Ectodermal cell (in vitro differentiated cells): ENCODE measurements around the gene NOS1AP.

Experiments
- H3K27ac ChIP-seq: 2 replicates; pipeline ENCODE4 v1.7.0; 2013; ENCODE audit warnings: mild to moderate bottlenecking, low read depth, low read length; ENCODE audit not compliant: insufficient read depth, poor library complexity, severe bottlenecking
- H3K27me3 ChIP-seq: 2 replicates; pipeline ENCODE4 v1.7.0; 2013; ENCODE audit warnings: mild to moderate bottlenecking, low read length; ENCODE audit not compliant: insufficient read depth, control insufficient read depth, poor library complexity, severe bottlenecking
- H3K36me3 ChIP-seq: one replicate; pipeline ENCODE4 v1.7.0; 2013; ENCODE audit warnings: low read length; ENCODE audit not compliant: control insufficient read depth, insufficient read depth
- H3K4me1 ChIP-seq: one replicate; pipeline ENCODE4 v1.7.0; 2013; ENCODE audit warnings: low read length; ENCODE audit not compliant: control insufficient read depth, insufficient read depth
- H3K4me3 ChIP-seq: 2 replicates; pipeline ENCODE4 v1.7.0; 2013; ENCODE audit warnings: low read depth, low read length, control low read depth; ENCODE audit not compliant: insufficient read depth
- H3K9me3 ChIP-seq: 2 replicates; pipeline ENCODE4 v1.7.0; 2013; ENCODE audit warnings: mild to moderate bottlenecking, low read length, moderate library complexity; ENCODE audit not compliant: control insufficient read depth
- WGBS, 2 experiments: methylation state at CpG; one replicate each; pipeline ENCODE4 v1.1.7; 2013; ENCODE audit warnings: missing lambda C conversion rate in 2 of 2; 5-methylcytosine and 5-hydroxymethylcytosine counted together

Gene NOS1AP

GRCh38 chr1:162108426-162108825 lies 38.9 kb downstream of the NOS1AP start:
- Histone ChIP-seq H3K9me3 (no peaks in the 10 kb centered on the region), H3K27ac (no peak overlapping the region), H3K4me1 (no peaks in the 10 kb centered on the region), H3K4me3 (no peak overlapping the region), H3K36me3 (no peaks in the 10 kb centered on the region), H3K27me3 (no peaks in the 10 kb centered on the region)

DNA sequence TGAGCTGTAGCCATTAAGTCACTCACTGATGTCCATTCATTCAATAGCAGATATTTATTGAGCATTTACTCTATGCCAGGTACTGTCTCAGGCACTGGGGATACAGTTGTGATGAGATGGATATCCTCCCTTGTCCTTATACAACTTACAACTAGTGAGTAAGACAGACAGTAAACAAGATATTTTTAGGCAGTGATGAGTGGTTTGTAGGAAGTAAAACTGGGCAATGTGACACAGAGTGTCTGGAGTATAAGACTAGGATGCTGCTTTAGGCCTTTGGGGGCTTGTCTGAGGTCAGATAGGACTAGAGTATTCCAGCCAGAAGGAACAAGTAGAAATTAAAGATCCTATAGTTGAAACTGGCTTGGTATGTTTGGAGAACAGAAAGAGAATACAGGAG lies 41.4 kb downstream of the NOS1AP start:
- Histone ChIP-seq H3K4me3 (no peak overlapping the region), H3K9me3 (no peaks in the 10 kb centered on the region), H3K27me3 (no peaks in the 10 kb centered on the region), H3K4me1 (peaks cover 2% of the 10 kb centered on the region), H3K36me3 (no peaks in the 10 kb centered on the region), H3K27ac (no peak overlapping the region)

- WGBS, 2 experiments = 95 to 97% methylated on average over 4 of the region's 4 CpGs
- Histone ChIP-seq H3K4me3 (no peak overlapping the region), H3K4me1 (peaks cover 3% of the 10 kb centered on the region), H3K27me3 (no peaks in the 10 kb centered on the region), H3K9me3 (no peaks in the 10 kb centered on the region), H3K36me3 (no peaks in the 10 kb centered on the region), H3K27ac (no peak overlapping the region)
These were observed 42.1 kb downstream of the NOS1AP start for GRCh38 chr1:162111572-162111971.

DNA sequence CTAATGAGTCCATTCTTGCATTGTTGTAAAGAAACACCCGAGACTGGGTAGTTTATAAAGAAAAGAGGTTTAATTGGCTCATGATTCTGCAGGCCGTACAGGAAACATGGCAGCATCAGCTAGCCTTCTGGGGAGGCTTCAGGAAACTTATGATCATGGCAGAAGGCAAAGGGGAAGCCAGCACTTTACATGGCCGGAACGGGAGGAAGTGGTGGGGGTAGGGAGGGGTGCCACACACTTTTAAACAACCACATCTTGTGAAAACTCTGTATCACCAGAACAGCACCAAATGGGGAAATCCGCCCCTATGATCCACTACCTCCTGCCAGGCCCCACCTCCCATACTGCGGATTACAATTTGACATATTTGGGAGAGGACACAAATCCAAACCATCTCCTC lies 43.9 kb downstream of the NOS1AP start:
- Histone ChIP-seq H3K27ac (no peak overlapping the region), H3K9me3 (no peaks in the 10 kb centered on the region), H3K27me3 (no peaks in the 10 kb centered on the region), H3K4me1 (peaks cover 3% of the 10 kb centered on the region), H3K4me3 (no peak overlapping the region), H3K36me3 (no peaks in the 10 kb centered on the region)
- 70 to 72% methylated on average over 4 of the region's 6 CpGs for WGBS, 2 experiments

DNA sequence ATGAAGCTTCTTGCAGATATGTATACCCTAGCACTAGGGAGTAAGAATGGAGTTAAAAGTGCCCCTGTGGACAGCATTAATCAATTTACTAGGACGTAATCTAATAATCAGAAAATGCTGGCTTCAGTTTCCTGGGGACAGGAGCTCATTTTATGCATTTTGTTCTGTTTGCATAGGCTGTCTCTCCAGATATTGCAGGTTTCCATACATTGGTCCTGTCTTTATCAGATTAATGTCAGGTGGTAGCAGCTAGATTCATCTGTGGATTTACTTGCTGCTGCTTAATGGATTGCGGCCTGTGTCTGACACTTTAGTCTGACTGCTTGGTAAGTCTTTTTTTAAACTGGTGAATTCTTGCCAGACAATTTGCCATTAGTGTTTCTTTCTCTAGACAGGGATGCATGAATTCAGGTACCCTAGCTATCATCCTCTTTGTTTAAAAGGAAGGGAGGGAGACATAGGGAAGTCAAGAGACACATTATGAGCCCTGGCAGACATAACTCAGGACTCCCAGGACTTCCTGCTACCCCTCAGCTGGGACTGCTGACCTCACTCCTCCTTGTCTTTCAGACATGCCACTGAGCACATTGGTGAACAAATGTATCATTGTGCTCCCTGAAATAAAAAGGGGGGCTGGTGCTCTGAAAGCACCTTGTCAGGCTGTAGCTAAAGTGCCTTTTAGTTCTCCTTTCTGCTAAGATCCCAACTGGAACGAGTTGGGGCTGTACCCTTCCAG lies 47.7 kb downstream of the NOS1AP start:
- Histone ChIP-seq H3K27ac (no peak overlapping the region), H3K4me3 (no peak overlapping the region)
- 95 to 96% methylated on average over 3 of the region's 3 CpGs for WGBS, 2 experiments

GRCh38 chr1:162118063-162118462 lies 48.6 kb downstream of the NOS1AP start:
- Histone ChIP-seq H3K4me3 (no peak overlapping the region), H3K27me3 (no peaks in the 10 kb centered on the region), H3K36me3 (no peaks in the 10 kb centered on the region), H3K9me3 (no peaks in the 10 kb centered on the region), H3K4me1 (peaks cover 3% of the 10 kb centered on the region), H3K27ac (no peak overlapping the region)
- WGBS, 2 experiments = 94 to 95% methylated on average over 9 of the region's 9 CpGs

More for the DNA sequence above, 47.7 kb downstream of the NOS1AP start:
- no peaks in the 10 kb centered on the region for H3K9me3 ChIP-seq
- peaks cover 3% of the 10 kb centered on the region for H3K4me1 ChIP-seq
- H3K36me3 ChIP-seq = no peaks in the 10 kb centered on the region
- no peaks in the 10 kb centered on the region for H3K27me3 ChIP-seq

DNA sequence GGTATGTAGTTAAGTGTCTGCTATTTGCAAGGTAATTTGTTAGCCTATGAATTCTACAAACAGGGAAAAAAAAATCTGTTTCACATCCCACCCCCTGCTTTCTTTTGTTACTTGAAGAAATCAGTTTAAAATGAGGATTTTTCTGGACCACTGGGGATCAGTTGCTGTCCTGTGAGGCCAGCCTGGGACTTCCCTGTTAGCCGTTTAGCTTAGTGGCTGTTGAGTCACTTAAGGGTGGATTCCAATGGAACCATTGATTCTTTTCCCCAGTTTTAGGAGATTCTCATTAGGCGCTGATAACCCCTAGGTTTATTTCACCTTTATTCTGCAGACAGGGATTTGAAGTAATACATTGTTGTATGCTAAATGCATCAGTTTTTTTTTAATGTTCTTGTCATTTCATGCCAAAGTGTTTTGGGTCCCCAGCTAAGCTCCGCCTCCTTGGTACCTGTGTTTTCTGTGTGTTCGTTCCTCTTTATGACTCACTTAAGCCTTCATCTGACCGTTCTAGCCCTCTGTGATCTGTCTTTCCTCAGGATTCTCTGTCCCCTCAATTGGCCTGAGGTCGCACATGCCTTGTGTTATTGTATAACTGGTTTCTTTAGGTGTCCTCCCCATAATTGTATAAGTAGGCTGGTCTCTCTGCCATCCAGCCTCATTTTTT lies 59.3 kb downstream of the NOS1AP start:
- H3K27me3 ChIP-seq = no peaks in the 10 kb centered on the region
- H3K4me1 ChIP-seq = no peaks in the 10 kb centered on the region
- H3K4me3 ChIP-seq = no peak overlapping the region
- WGBS, 2 experiments = 81 to 86% methylated on average over 6 of the region's 6 CpGs
- H3K36me3 ChIP-seq = peaks cover 4% of the 10 kb centered on the region
- H3K9me3 ChIP-seq = no peaks in the 10 kb centered on the region
- no peak overlapping the region for H3K27ac ChIP-seq

- H3K4me1 ChIP-seq = no peaks in the 10 kb centered on the region
- H3K27me3 ChIP-seq = no peaks in the 10 kb centered on the region
- H3K9me3 ChIP-seq = no peaks in the 10 kb centered on the region
- no peak overlapping the region for H3K4me3 ChIP-seq
- H3K27ac ChIP-seq = no peak overlapping the region
- 94 to 97% methylated on average over 2 of the region's 2 CpGs for WGBS, 2 experiments
- H3K36me3 ChIP-seq = no peaks in the 10 kb centered on the region
These were observed 60.8 kb downstream of the NOS1AP start for GRCh38 chr1:162130308-162130707.

DNA sequence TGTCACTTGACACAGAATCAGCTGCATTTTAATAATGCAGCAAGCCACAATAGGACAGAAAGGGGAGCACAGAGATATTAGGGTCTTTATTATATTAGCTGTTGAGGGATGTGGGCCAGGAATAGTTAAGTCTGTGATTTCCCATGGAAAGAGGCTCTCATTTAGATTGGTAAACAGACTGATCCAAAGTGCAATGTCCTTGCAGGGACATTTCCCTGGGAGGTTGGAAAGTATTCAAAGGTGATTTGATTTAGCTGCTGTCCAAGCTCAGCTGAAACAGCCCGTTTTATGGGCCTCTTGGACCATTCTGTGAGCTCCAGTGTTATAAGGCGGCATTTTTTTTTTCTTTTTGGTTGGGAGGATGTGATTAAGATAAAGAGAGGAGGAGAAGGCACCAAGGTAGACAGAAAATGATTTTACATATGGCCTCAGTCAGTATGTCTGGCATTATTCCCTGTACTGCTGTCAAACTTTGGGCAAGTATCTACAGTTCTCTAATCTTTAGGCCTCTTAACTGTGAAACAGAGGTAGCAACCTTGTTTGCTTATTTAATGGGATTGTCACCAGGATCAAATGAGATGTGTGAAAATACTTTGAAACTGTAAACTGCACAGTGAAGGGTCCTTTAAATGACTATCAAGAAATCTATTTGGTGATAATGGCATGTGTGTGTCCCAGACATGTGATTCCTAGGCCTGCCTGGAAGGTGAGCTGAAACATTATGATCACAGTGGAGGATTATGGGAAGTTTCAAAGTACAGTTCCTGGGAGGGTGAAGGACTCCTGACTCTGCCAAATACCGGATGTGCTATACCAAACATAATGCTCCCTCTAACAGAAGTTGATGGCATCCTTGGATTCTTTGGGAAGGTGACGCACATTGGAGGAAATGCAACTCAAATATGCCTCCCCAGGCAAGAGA lies 62.2 kb downstream of the NOS1AP start:
- Histone ChIP-seq H3K27ac (no peak overlapping the region), H3K9me3 (no peaks in the 10 kb centered on the region), H3K4me3 (no peak overlapping the region), H3K27me3 (no peaks in the 10 kb centered on the region), H3K36me3 (no peaks in the 10 kb centered on the region), H3K4me1 (peaks cover 4% of the 10 kb centered on the region)
- 68 to 72% methylated on average over 4 of the region's 4 CpGs for WGBS, 2 experiments

DNA sequence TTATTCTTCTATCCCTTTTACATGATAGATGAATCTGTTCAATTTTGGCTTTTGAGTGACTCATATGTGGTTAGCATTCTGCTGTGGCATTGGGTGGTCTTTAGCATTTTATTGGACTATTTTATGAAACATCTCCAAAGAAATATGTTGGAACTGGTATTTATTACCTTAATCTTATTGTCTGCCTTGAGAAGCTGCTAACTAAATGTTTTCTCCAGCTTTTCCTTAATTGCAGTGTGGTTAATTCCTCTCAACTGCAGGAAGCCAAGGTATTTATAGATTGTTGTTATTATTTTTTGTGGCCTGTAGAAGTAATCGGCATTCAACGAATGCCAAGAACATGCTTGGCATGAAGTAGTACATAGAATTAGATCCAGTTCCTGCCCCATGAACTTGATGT lies 64.1 kb downstream of the NOS1AP start:
- no peaks in the 10 kb centered on the region for H3K36me3 ChIP-seq
- H3K27ac ChIP-seq = no peak overlapping the region
- WGBS, 2 experiments = 95 to 98% methylated on average over 2 of the region's 2 CpGs
- H3K27me3 ChIP-seq = no peaks in the 10 kb centered on the region
- no peaks in the 10 kb centered on the region for H3K9me3 ChIP-seq
- no peak overlapping the region for H3K4me3 ChIP-seq
- H3K4me1 ChIP-seq = peaks cover 8% of the 10 kb centered on the region
